Stimulated activated CD8-positive, alpha-beta memory T cell treated with anti-CD3 and anti-CD28 coated beads, Interleukin-15, amount 100 ng/mL, for 1 hour (primary cell): ENCODE measurements around the gene ATP5F1A.
"Not testable (repeated sequence)": the region's sequence is repeated elsewhere in the genome, so short reads cannot be mapped to it uniquely, and the experiment has no call there.

ENCODE experiments used
- DNase-seq: peaks from one replicate; pipeline ENCODE4 v3.0.0-alpha.2; 2020; ENCODE audit warnings: low read depth

The ATP5F1A gene

GRCh38 chr18:46047369-46047768 lies 50.7 kb downstream of the ATP5F1A start:
- not testable (repeated sequence) for DNase-seq

- DNase-seq, result no peak
Observed at GRCh38 chr18:46046688-46047087, 51.4 kb downstream of the ATP5F1A start.

- DNase-seq, result no peak
Observed at GRCh38 chr18:46046126-46046525, 52.0 kb downstream of the ATP5F1A start.

- DNase-seq, result no peak
Observed at GRCh38 chr18:46042571-46043123, 55.4 kb downstream of the ATP5F1A start.

- no peak for DNase-seq
Observed at GRCh38 chr18:46040747-46041104, 57.4 kb downstream of the ATP5F1A start.

- DNase-seq, result no peak
Observed at GRCh38 chr18:46040033-46040746, 57.9 kb downstream of the ATP5F1A start.

- no peak for DNase-seq
Observed at GRCh38 chr18:46037512-46038305, 60.4 kb downstream of the ATP5F1A start.

- no peak for DNase-seq
Observed at GRCh38 chr18:46035696-46036680, 62.1 kb downstream of the ATP5F1A start.

GRCh38 chr18:46034230-46034629 lies 63.9 kb downstream of the ATP5F1A start:
- DNase-seq, result no peak

- DNase-seq, result no peak
Observed at GRCh38 chr18:46031741-46032140, 66.4 kb downstream of the ATP5F1A start.
